HL-60 (cell line): ENCODE measurements around the gene TGFA.

Source experiments
- GABPA ChIP-seq: IDR thresholded peaks from 2 replicates; pipeline ENCODE4 v1.6.1; 2012; ENCODE audit warnings: low read depth
- POLR2AphosphoS5 ChIP-seq: IDR thresholded peaks from 2 replicates; pipeline ENCODE4 v1.6.1; 2012; ENCODE audit warnings: low read depth
- SPI1 ChIP-seq: IDR thresholded peaks from 2 replicates; pipeline ENCODE4 v1.6.1; 2012; ENCODE audit warnings: low read depth, mild to moderate bottlenecking, borderline replicate concordance
- TF ChIP-seq, protein P1 (sequence below): IDR thresholded peaks from one replicate; pipeline ENCODE4 v1.5.1; 2011; ENCODE audit warnings: low read length, control low read depth, inconsistent platforms; ENCODE audit not compliant: insufficient read depth
- TF ChIP-seq, protein P2 (sequence below): IDR thresholded peaks from 2 replicates; pipeline ENCODE4 v1.6.1; 2012; ENCODE audit warnings: low read depth; ENCODE audit not compliant: insufficient replicate concordance

DNA sequence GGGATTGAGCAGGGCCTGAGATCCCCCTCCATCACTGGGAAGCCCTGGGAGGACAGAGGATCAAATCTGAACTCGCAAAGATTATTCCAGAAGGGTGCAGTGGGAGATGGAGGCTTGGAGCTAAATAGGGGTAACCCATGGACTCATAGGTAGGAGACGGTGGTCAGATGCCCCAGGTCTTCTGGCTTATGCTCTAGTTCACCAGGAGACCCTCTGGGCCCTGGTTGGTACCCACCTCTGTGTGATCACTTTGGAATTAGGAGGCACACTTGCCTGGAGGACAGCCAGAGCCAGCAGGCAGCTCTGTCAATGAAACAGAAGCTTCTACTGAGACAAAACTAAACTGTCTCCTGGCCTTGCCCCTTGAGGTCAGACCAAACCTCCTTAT is 110.6 kb downstream of the TGFA start:
- TF ChIP-seq POLR2AphosphoS5 = no peak
- TF ChIP-seq, protein P1, sequence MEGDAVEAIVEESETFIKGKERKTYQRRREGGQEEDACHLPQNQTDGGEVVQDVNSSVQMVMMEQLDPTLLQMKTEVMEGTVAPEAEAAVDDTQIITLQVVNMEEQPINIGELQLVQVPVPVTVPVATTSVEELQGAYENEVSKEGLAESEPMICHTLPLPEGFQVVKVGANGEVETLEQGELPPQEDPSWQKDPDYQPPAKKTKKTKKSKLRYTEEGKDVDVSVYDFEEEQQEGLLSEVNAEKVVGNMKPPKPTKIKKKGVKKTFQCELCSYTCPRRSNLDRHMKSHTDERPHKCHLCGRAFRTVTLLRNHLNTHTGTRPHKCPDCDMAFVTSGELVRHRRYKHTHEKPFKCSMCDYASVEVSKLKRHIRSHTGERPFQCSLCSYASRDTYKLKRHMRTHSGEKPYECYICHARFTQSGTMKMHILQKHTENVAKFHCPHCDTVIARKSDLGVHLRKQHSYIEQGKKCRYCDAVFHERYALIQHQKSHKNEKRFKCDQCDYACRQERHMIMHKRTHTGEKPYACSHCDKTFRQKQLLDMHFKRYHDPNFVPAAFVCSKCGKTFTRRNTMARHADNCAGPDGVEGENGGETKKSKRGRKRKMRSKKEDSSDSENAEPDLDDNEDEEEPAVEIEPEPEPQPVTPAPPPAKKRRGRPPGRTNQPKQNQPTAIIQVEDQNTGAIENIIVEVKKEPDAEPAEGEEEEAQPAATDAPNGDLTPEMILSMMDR = no peak
- TF ChIP-seq GABPA = no peak
- TF ChIP-seq, protein P2, sequence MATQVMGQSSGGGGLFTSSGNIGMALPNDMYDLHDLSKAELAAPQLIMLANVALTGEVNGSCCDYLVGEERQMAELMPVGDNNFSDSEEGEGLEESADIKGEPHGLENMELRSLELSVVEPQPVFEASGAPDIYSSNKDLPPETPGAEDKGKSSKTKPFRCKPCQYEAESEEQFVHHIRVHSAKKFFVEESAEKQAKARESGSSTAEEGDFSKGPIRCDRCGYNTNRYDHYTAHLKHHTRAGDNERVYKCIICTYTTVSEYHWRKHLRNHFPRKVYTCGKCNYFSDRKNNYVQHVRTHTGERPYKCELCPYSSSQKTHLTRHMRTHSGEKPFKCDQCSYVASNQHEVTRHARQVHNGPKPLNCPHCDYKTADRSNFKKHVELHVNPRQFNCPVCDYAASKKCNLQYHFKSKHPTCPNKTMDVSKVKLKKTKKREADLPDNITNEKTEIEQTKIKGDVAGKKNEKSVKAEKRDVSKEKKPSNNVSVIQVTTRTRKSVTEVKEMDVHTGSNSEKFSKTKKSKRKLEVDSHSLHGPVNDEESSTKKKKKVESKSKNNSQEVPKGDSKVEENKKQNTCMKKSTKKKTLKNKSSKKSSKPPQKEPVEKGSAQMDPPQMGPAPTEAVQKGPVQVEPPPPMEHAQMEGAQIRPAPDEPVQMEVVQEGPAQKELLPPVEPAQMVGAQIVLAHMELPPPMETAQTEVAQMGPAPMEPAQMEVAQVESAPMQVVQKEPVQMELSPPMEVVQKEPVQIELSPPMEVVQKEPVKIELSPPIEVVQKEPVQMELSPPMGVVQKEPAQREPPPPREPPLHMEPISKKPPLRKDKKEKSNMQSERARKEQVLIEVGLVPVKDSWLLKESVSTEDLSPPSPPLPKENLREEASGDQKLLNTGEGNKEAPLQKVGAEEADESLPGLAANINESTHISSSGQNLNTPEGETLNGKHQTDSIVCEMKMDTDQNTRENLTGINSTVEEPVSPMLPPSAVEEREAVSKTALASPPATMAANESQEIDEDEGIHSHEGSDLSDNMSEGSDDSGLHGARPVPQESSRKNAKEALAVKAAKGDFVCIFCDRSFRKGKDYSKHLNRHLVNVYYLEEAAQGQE = no peak
- no peak for TF ChIP-seq SPI1
